Heart left ventricle (tissue), 16 donors: Measurements from ENCODE around the gene FEZ2. TPM values are rescaled to one million over a fixed set of nuclear protein-coding genes. Genes with fewer than 3 reads are reported as not detected.
A peak's percentile ranks its signal among the peaks of the same experiment; 100 is the strongest.

Experiments
- ATAC-seq, 4 donors: fragments of 200-7000 bp; cut with Tn5 transposase; one replicate each; pipeline ENCODE4 v1.9.1; 2020 to 2022; ENCODE audit warnings: moderate library complexity in 4 of 4, mild to moderate bottlenecking in 3 of 4, moderate number of reproducible peaks in 1 of 4
- DNase-seq, 5 donors: peaks; one replicate each; pipeline ENCODE4 v3.0.0-alpha.2; 2020
- H3K27ac ChIP-seq, 12 donors: fragments of 200-600 bp; sonication (generic) in 4 of 12; one replicate each; pipeline versions ENCODE4 v1.5.0 to v1.8.0; 2016 to 2022; ENCODE audit warnings: mild to moderate bottlenecking in 2 of 12
- H3K27me3 ChIP-seq, 9 donors: fragments of 200-600 bp; sonication (generic) in 2 of 9; one replicate each; pipeline versions ENCODE4 v1.5.1 to v1.8.0; 2016 to 2022; ENCODE audit warnings: mild to moderate bottlenecking in 3 of 9
- H3K36me3 ChIP-seq, 9 donors: fragments of 200-600 bp; sonication (generic) in 2 of 9; one replicate each; pipeline versions ENCODE4 v1.5.0 to v1.8.0; 2018 to 2022; ENCODE audit warnings: mild to moderate bottlenecking in 2 of 9
- H3K4me1 ChIP-seq, 12 donors: fragments of 200-600 bp; sonication (generic) in 4 of 12; one replicate each; pipeline versions ENCODE4 v1.5.0 to v1.8.0; 2016 to 2022; ENCODE audit warnings: mild to moderate bottlenecking in 3 of 12
- H3K4me3 ChIP-seq, 12 donors: fragments of 200-600 bp; sonication (generic) in 4 of 12; one replicate each; pipeline versions ENCODE4 v1.5.0 to v1.8.0; 2017 to 2022; ENCODE audit warnings: mild to moderate bottlenecking in 9 of 12, moderate library complexity in 4 of 12
- H3K9me3 ChIP-seq, 12 donors: fragments of 200-600 bp; sonication (generic) in 4 of 12; one replicate each; pipeline versions ENCODE4 v1.5.0 to v1.8.0; 2016 to 2022; ENCODE audit warnings: mild to moderate bottlenecking in 1 of 12
- POLR2A ChIP-seq, 2 donors: fragments of 450-650 bp; IDR thresholded peaks; one replicate each; pipeline ENCODE4 v1.6.1; 2017; ENCODE audit warnings: antibody characterized with exemption in 2 of 2, mild to moderate bottlenecking in 2 of 2, moderate library complexity in 2 of 2
- WGBS, 4 donors: extraction: QIAGEN DNeasy Blood & Tissue Kit in 2 of 4; methylation state at CpG; one replicate each; pipeline versions ENCODE4 v1.1.5 to v1.1.7; 2013 to 2018; 5-methylcytosine and 5-hydroxymethylcytosine counted together
- intact Hi-C, 10 donors: fragments of 100-400 bp; cut with DNase I; formaldehyde crosslinking; loops; one replicate each; pipeline versions ENCODE4 v1.11.1 to v1.14.2; 2022
- polyA plus RNA-seq, 2 donors: library from polyadenylated mRNA; stranded (reverse); fragments of 200-250 nt; gene quantifications; one replicate each; pipeline ENCODE4 v1.2.3, GENCODE V29; 2013
- total RNA-seq, 9 donors: library from RNA; depleted of rRNA in 2 of 9; stranded (reverse); fragments of >200 nt in 2 of 9; fragmentation: NEBNext Ultra II Directional in 3 of 9; extraction: Animal tissue kit (Norgen Biotek cat#: 25700) in 3 of 9; gene quantifications; one replicate each; pipeline versions ENCODE4 v1.1.0 to v1.2.4, GENCODE V29; 2016 to 2023
- TF ChIP-seq, protein P1 (sequence below), 12 donors: fragments of 200-600 bp; sonication (generic) in 4 of 12; IDR thresholded peaks; one replicate each; pipeline versions ENCODE4 v1.5.0 to v1.8.0; 2018 to 2022; ENCODE audit warnings: antibody characterized with exemption in 12 of 12, mild to moderate bottlenecking in 5 of 12
- donor health status: ischemic (EF 13 %, LVEDD 7.1; RV severe dilation, severe dysfunction).
- donor health status: healthy with polysubstance abuse.
- donor health status: DM: no; HTN: yes; CAD: no.
- donor health status: DM: no; HTN: no; CAD: no.
- donor health status: ischemic (EF 25% LVEDD 6.9; RV normal size, moderate dysfunction).
- donor health status: ischemic (EF 25% LVEDD 5.7; RV mildly dilated, moderate dysfunction).
- donor health status: healthy.
- donor health status: DM: yes; HTN: yes; CAD: no.
- donor health status: ischemic (EF 35%, LVEDD 5.7; RV mildly dilated, moderate dysfunction).
- donor health status: nonischemic (EF 11% LVEDD 7.7; RV severe dilation, severe dysfunction).
- donor health status: DM: yes; HTN: yes; CAD: no.
- donor health status: PGD.
- donor health status: ischemic (EF 29% LVEDD 5.4; RV normal size, mild dysfunction).
- donor health status: nonischemic (EF 23%, LVEDD 6.1; RV moderate dilation, normal function).

The FEZ2 gene
- total and polyA plus RNA-seq, 11 donors: 26.5 to 55.4 (median 48.4) TPM

DNA sequence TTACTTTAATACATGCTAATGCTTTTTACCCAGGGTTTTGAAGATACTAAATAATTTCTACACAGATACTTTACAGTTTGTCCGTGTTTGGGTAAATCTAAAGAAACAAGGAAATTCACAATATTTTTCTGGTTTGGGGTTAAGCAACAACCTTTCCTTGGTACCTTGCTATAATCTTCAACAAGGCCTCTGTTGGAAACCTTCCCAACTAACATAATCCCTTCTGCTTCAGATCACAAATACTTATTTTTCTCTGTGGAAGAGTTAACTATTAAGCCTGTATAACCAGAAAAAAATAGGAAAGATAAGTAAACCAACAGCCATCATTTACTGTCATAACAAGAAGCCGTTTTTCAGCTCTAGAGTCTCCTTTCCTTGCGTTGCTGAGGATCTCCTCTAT is 15.0 kb downstream of the FEZ2 start:
- Histone ChIP-seq H3K27me3 (no peaks in the 10 kb centered on the region), H3K36me3 (peaks cover 0 to 95% (median 85%) of the 10 kb centered on the region in 9 donors), H3K4me3 (no peak overlapping the region), H3K9me3 (no peaks in the 10 kb centered on the region), H3K27ac (no peak overlapping the region), H3K4me1 (peaks cover 0 to 11% (median 0%) of the 10 kb centered on the region in 12 donors)
- intact Hi-C loops: loop anchor here in 2 of 10 donors (10.0 kb wide), 1 partner anchor 228 kb away; the partner anchor contains the start of gene CRIM1 (in 2 of the 2)
- ATAC-seq (no peak), DNase-seq (no peak)
- WGBS, 4 donors: 82 to 98% (median 95%) methylated on average over 3 of the region's 3 CpGs
- TF ChIP-seq, protein P1, sequence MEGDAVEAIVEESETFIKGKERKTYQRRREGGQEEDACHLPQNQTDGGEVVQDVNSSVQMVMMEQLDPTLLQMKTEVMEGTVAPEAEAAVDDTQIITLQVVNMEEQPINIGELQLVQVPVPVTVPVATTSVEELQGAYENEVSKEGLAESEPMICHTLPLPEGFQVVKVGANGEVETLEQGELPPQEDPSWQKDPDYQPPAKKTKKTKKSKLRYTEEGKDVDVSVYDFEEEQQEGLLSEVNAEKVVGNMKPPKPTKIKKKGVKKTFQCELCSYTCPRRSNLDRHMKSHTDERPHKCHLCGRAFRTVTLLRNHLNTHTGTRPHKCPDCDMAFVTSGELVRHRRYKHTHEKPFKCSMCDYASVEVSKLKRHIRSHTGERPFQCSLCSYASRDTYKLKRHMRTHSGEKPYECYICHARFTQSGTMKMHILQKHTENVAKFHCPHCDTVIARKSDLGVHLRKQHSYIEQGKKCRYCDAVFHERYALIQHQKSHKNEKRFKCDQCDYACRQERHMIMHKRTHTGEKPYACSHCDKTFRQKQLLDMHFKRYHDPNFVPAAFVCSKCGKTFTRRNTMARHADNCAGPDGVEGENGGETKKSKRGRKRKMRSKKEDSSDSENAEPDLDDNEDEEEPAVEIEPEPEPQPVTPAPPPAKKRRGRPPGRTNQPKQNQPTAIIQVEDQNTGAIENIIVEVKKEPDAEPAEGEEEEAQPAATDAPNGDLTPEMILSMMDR (IDR thresholded peaks at IDR 0.05): no peak
- no peak for TF ChIP-seq POLR2A (IDR thresholded peaks at IDR 0.05)

DNA sequence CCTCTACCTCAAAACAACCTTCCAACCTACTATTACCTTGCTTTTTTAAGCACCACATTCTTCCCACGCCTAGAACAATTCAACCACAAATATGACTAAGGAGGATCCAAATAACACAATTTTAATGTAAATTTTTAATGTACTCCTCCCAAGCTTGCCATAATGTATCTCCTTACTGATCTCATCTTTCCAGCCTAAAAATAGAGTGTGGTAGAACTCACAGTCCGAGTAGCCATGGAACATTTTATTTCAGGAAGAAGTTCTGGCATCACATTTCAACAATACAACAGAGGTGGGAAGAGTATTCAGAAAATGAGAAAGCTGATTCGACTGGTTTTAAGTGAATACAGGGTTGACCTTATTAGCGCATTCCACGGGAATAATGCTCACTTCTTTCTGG is 15.4 kb downstream of the FEZ2 start:
- WGBS, 4 donors: 71 to 80% (median 76%) methylated on average over 5 of the region's 5 CpGs
- Histone ChIP-seq H3K27me3 (no peaks in the 10 kb centered on the region), H3K4me3 (no peak overlapping the region), H3K4me1 (peaks cover 0 to 11% (median 0%) of the 10 kb centered on the region in 12 donors), H3K9me3 (no peaks in the 10 kb centered on the region), H3K27ac (no peak overlapping the region), H3K36me3 (peaks cover 0 to 95% (median 89%) of the 10 kb centered on the region in 9 donors)
- intact Hi-C loops: loop anchor here in 2 of 10 donors (10.0 kb wide), 1 partner anchor 228 kb away; the partner anchor contains the start of gene CRIM1 (in 2 of the 2)
- DNase-seq (no peak), ATAC-seq (peak in 2 of 4 donors; percentile 59 to 62)
- TF ChIP-seq POLR2A (IDR thresholded peaks at IDR 0.05): no peak
- TF ChIP-seq, protein P1 (IDR thresholded peaks at IDR 0.05): no peak

DNA sequence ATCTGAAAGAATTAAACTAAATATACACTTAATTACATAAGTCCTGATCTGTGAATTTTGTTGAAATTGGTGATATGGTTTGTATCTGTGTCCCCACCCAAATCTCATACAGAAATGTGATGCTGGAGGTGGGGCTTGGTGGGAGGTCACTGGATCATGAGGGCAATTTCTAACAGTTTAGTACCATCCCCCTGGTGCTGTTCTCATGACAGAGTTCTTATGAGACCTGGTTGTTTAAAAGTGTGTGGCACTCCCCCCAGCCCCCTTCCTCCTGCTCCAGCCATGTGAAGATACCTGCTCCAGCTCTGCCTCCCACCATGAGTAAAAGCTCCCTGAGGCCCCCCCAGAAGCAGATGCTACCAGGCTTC is 18.7 kb downstream of the FEZ2 start:
- TF ChIP-seq POLR2A (IDR thresholded peaks at IDR 0.05): no peak
- TF ChIP-seq, protein P1 (IDR thresholded peaks at IDR 0.05): no peak
- intact Hi-C loops: no loop called here
- Histone ChIP-seq H3K27me3 (no peaks in the 10 kb centered on the region), H3K27ac (no peak overlapping the region), H3K4me3 (no peak overlapping the region), H3K4me1 (peaks cover 0 to 11% (median 0%) of the 10 kb centered on the region in 12 donors), H3K36me3 (peaks cover 0 to 99% (median 83%) of the 10 kb centered on the region in 9 donors), H3K9me3 (no peaks in the 10 kb centered on the region)
- DNase-seq (no peak), ATAC-seq (no peak)

DNA sequence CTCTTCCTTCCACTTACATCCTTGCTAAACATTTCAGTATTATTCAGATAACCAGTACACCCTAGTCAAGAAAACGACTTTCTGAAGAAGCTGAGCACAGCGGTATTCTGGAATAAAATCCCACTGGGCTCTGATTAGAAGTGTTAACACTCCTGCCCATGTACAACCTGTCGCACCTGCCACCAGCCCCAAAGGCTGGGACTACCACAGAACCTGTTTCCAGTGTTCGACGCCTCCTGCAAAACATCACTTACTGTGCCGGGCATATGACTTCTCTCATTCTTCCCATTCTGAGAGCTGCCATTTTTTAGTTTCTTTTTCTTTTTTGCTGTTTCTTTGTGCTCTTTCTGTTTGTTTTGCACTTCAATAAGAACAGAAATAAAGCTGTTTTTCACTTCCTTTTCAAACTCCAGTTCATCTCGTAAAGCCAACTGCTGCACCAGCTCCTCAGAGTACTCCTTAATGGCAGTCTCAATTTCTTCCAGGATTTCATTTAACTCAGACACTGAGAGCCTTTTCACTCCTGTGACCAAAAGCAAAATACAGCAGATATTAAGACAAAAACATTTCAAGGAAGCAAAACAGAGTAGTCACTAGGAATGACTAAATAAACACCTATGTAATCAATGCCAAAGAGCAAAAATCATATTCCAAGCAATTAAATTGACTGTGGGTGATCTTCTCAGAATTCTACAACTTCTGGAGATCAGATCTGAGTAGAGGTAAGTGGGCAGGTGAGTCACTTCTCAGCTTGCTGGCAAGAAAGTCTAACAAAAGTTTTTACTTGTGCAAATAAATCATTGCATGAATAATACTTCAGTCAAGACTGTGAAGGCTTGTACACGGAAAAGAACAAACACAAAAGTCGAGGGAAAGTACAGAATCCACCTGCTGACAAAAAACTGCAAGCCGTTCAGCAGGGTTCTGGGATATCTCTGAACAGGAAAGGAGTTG is 19.3 kb downstream of the FEZ2 start:
- peaks cover 0 to 11% (median 0%) of the 10 kb centered on the region in 12 donors for H3K4me1 ChIP-seq
- no peak overlapping the region for H3K27ac ChIP-seq
- WGBS, 4 donors: 93 to 96% (median 95%) methylated on average over 10 of the region's 10 CpGs
- DNase-seq: no peak
- H3K9me3 ChIP-seq: no peaks in the 10 kb centered on the region
- no peak overlapping the region for H3K4me3 ChIP-seq
- ATAC-seq: no peak
- TF ChIP-seq, protein P1 (IDR thresholded peaks at IDR 0.05): no peak
- TF ChIP-seq POLR2A (IDR thresholded peaks at IDR 0.05): no peak
- intact Hi-C loops: no loop called here
- H3K36me3 ChIP-seq: peaks cover 0 to 99% (median 83%) of the 10 kb centered on the region in 9 donors
- H3K27me3 ChIP-seq: no peaks in the 10 kb centered on the region
